Coronary artery (tissue), 2 donors: Measurements from ENCODE around the gene RINL.
A peak's percentile ranks its signal among the peaks of the same experiment; 100 is the strongest.

ENCODE experiments used
- DNase-seq: peaks from one replicate; pipeline ENCODE4 v3.0.0-alpha.2; 2017; ENCODE audit warnings: low spot score
- H3K27ac ChIP-seq, 2 donors: fragments of 200-600 bp; sonication (generic); one replicate each; pipeline ENCODE4 v1.5.1; 2016 to 2019
- H3K4me3 ChIP-seq: fragments of 200-600 bp; sonication (generic); 2 replicates; pipeline ENCODE4 v1.5.1; 2016; ENCODE audit warnings: mild to moderate bottlenecking, moderate library complexity
- TF ChIP-seq, protein P1 (sequence below): fragments of 200-600 bp; sonication (generic); IDR thresholded peaks from one replicate; pipeline ENCODE4 v1.5.1; 2019; ENCODE audit warnings: antibody characterized with exemption

Gene RINL

GRCh38 chr19:38845374-38846024 is 32.6 kb downstream of the RINL start:
- no peak overlapping the region for H3K27ac ChIP-seq
- H3K4me3 ChIP-seq = no peak overlapping the region
- TF ChIP-seq, protein P1, sequence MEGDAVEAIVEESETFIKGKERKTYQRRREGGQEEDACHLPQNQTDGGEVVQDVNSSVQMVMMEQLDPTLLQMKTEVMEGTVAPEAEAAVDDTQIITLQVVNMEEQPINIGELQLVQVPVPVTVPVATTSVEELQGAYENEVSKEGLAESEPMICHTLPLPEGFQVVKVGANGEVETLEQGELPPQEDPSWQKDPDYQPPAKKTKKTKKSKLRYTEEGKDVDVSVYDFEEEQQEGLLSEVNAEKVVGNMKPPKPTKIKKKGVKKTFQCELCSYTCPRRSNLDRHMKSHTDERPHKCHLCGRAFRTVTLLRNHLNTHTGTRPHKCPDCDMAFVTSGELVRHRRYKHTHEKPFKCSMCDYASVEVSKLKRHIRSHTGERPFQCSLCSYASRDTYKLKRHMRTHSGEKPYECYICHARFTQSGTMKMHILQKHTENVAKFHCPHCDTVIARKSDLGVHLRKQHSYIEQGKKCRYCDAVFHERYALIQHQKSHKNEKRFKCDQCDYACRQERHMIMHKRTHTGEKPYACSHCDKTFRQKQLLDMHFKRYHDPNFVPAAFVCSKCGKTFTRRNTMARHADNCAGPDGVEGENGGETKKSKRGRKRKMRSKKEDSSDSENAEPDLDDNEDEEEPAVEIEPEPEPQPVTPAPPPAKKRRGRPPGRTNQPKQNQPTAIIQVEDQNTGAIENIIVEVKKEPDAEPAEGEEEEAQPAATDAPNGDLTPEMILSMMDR = no peak
- no peak for DNase-seq

- Histone ChIP-seq H3K27ac (no peak overlapping the region), H3K4me3 (no peak overlapping the region)
- TF ChIP-seq, protein P1 = no peak
- no peak for DNase-seq
Measured at GRCh38 chr19:38844093-38844686, 33.9 kb downstream of the RINL start.

- H3K4me3 ChIP-seq = no peak overlapping the region
- peak overlapping the region in 1 of 2 donors; percentile 12 for H3K27ac ChIP-seq
- DNase-seq = no peak
- TF ChIP-seq, protein P1 = no peak
Measured at GRCh38 chr19:38843175-38843758, 34.8 kb downstream of the RINL start.

- Histone ChIP-seq H3K4me3 (no peak overlapping the region), H3K27ac (peak overlapping the region in 1 of 2 donors; percentile 17)
- TF ChIP-seq, protein P1 = no peak
- DNase-seq = no peak
Measured at GRCh38 chr19:38842439-38843174, 35.5 kb downstream of the RINL start.

- no peak overlapping the region for H3K27ac ChIP-seq
- TF ChIP-seq, protein P1 = no peak
- no peak overlapping the region for H3K4me3 ChIP-seq
- no peak for DNase-seq
Measured at GRCh38 chr19:38841787-38842438, 36.2 kb downstream of the RINL start.

DNA sequence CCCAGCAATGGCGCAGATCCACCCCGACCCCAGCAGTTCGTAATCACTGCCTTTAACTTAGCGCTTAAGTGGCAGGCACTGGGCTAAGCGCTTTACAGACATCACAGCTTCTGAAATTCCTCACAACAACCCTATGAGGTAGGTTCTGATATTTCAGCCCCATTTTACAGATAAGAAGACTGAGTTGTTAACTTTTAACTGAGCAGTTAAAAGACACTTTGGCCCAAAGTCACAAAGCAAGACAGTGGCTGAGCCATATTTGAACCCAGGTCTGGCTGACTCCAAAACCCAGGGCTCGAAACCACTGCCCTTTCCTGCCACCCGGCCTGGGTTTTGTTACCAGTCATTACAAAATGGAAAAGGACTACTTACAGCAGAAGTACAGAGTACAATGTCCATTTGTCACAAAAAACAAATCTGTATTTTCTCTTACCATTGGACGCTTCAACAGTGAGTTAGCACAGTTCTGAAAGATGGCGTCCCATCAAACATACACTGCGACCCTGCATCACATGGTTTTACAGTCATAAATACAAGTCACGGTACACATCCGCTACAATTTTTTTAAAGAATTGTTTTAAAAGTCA is 36.8 kb downstream of the RINL start:
- no peak overlapping the region for H3K4me3 ChIP-seq

More for the DNA sequence above, 36.8 kb downstream of the RINL start:
- TF ChIP-seq, protein P1 = no peak
- no peak for DNase-seq
- H3K27ac ChIP-seq = no peak overlapping the region
